Ishikawa (cell line): ENCODE measurements around the gene MSMP.

Source experiments
- CEBPB ChIP-seq: IDR thresholded peaks from 2 replicates; pipeline ENCODE4 v1.6.1; 2012
- CREB1 ChIP-seq: IDR thresholded peaks from 2 replicates; pipeline ENCODE4 v1.6.1; 2012; ENCODE audit warnings: low read depth
- EGR1 ChIP-seq: IDR thresholded peaks from 2 replicates; pipeline ENCODE4 v1.6.1; 2012
- EP300 ChIP-seq: IDR thresholded peaks from 2 replicates; pipeline ENCODE4 v1.6.1; 2012; ENCODE audit warnings: borderline replicate concordance
- FOXM1 ChIP-seq: IDR thresholded peaks from 2 replicates; pipeline ENCODE4 v1.6.1; 2012; ENCODE audit warnings: low read depth, borderline replicate concordance
- NFIC ChIP-seq: IDR thresholded peaks from 2 replicates; pipeline ENCODE4 v1.6.1; 2012
- RAD21 ChIP-seq: IDR thresholded peaks from 2 replicates; pipeline ENCODE4 v1.6.1; 2012; ENCODE audit warnings: low read depth
- TAF1 ChIP-seq: IDR thresholded peaks from 2 replicates; pipeline ENCODE4 v1.6.1; 2012; ENCODE audit warnings: low read depth, mild to moderate bottlenecking
- TCF12 ChIP-seq: IDR thresholded peaks from 2 replicates; pipeline ENCODE4 v1.6.1; 2012; ENCODE audit warnings: low read depth
- TEAD4 ChIP-seq: IDR thresholded peaks from 2 replicates; pipeline ENCODE4 v1.6.1; 2012
- YY1 ChIP-seq: IDR thresholded peaks from 2 replicates; pipeline ENCODE4 v1.6.1; 2012; ENCODE audit warnings: low read depth
- ZBTB7A ChIP-seq: IDR thresholded peaks from 2 replicates; pipeline ENCODE4 v1.6.1; 2012; ENCODE audit warnings: low read depth
- TF ChIP-seq, protein P1 (sequence below): IDR thresholded peaks from 2 replicates; pipeline ENCODE4 v1.6.1; 2012
- TF ChIP-seq, protein P2 (sequence below): IDR thresholded peaks from 2 replicates; pipeline ENCODE4 v1.6.1; 2012; ENCODE audit warnings: low read depth, mild to moderate bottlenecking
- TF ChIP-seq, protein P3 (sequence below): IDR thresholded peaks from 2 replicates; pipeline ENCODE4 v1.6.1; 2012

MSMP gene

DNA sequence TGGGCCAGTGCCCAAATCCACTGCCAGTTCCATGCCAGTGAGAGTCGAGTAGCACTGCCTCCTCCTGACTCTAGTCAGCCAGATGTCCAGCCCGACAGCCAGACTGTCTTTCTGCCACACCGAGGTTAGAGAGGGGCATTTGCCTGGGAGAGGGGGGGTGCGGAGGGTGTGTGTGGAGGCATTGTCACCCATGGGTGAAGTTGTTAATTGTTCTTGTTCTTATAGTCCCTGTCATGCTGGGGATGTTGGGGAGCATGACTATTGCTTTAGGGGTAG is 3.9 kb downstream of the MSMP start:
- TF ChIP-seq CEBPB (no peak), YY1 (no peak), EP300 (no peak), RAD21 (no peak), TCF12 (no peak), TEAD4 (no peak), ZBTB7A (no peak), TAF1 (no peak), CREB1 (no peak), EGR1 (no peak)
- TF ChIP-seq, protein P1, sequence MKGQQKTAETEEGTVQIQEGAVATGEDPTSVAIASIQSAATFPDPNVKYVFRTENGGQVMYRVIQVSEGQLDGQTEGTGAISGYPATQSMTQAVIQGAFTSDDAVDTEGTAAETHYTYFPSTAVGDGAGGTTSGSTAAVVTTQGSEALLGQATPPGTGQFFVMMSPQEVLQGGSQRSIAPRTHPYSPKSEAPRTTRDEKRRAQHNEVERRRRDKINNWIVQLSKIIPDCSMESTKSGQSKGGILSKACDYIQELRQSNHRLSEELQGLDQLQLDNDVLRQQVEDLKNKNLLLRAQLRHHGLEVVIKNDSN, result no peak
- TF ChIP-seq, protein P2, sequence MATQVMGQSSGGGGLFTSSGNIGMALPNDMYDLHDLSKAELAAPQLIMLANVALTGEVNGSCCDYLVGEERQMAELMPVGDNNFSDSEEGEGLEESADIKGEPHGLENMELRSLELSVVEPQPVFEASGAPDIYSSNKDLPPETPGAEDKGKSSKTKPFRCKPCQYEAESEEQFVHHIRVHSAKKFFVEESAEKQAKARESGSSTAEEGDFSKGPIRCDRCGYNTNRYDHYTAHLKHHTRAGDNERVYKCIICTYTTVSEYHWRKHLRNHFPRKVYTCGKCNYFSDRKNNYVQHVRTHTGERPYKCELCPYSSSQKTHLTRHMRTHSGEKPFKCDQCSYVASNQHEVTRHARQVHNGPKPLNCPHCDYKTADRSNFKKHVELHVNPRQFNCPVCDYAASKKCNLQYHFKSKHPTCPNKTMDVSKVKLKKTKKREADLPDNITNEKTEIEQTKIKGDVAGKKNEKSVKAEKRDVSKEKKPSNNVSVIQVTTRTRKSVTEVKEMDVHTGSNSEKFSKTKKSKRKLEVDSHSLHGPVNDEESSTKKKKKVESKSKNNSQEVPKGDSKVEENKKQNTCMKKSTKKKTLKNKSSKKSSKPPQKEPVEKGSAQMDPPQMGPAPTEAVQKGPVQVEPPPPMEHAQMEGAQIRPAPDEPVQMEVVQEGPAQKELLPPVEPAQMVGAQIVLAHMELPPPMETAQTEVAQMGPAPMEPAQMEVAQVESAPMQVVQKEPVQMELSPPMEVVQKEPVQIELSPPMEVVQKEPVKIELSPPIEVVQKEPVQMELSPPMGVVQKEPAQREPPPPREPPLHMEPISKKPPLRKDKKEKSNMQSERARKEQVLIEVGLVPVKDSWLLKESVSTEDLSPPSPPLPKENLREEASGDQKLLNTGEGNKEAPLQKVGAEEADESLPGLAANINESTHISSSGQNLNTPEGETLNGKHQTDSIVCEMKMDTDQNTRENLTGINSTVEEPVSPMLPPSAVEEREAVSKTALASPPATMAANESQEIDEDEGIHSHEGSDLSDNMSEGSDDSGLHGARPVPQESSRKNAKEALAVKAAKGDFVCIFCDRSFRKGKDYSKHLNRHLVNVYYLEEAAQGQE, result no peak
- TF ChIP-seq, protein P3, sequence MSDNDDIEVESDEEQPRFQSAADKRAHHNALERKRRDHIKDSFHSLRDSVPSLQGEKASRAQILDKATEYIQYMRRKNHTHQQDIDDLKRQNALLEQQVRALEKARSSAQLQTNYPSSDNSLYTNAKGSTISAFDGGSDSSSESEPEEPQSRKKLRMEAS, result no peak

DNA sequence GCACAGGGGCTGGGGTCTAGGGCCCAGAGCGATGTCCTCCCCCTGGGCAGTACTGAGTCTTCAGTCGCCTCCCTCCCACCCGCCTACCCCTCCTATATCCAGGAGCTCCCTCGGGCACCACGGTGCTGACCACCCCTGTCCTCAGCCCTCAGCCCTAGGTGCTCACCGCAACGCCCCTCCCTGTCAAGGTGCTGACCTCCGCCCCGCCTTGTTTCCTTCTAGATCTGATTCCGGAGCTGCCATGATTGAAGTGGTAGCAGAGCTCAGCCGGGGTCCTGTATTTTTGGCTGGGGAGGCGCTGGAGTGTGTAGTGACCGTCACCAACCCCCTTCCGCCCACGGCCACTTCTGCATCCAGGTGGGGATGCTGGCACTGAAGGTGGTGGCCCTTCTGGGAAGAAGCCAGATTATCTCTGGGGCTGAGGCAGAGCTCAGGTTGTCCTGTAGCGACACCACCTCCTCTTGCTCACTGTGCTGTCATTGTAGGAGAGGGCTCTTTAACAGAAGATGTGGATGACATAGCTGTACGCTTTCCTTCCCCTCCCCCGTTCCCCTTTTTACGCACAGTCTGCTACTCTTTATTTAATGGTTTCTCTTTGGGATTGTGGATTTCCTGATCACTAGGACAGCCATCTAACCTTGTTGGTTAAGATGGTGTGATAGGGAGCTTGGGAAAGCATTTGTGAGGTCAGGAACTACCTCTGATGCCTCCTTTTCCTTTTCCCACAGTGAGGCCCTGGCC is 4.4 kb downstream of the MSMP start:
- TF ChIP-seq CREB1 (no peak), TEAD4 (no peak), NFIC (no peak), RAD21 (no peak), YY1 (peak; percentile 89), TAF1 (no peak)
- TF ChIP-seq, protein P3, result no peak; the same call in 1 of the 2 replicates

DNA sequence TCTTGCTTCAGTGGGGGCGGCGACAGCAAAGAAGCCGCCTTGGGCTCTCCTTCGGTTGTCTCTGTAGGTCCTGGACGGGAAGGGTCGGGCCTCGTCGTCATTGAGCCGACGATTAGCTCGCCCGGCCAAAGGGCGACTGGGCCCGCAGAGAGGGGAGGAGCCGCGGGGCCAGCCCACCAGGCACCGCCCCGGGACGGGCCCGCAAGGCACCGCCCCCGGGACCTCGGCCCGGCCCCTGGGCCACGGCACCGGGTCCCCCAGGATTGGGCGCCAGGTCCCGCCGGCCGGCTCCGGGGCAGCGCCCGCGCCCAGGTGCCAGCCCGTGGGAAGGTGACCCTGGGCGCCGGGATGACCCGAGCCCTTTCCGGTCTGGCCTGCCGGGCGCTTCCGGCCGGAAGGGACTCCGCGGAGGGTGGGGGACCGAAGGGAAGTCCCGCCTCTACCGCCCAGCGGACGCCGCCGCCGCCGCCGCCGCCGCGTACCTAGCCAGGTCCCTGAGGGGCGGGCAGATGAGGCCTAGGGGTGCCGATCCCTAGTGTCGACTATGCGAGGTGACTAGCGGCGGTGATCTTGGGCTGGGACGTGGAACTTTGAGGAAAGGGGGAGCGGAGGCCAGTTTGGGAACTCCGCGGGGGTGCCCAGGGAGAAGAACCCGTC is 5.1 kb downstream of the MSMP start, which contains the start of the genes GBA2 and RGP1:
GBA2 (minus strand) TSS at position 371 of the 657 bp plus-strand sequence. CDS start 524 bp downstream, outside the sequence.
RGP1 (plus strand) TSS at position 430 of the 657 bp plus-strand sequence. CDS start 469 bp downstream, outside the sequence.
- TF ChIP-seq ZBTB7A (no peak), TAF1 (no peak; the same call in none of the 2 replicates), NFIC (no peak), TCF12 (0 out of 2 replicates have a peak, but pooled peaks have one; percentile 15), EP300 (peak; percentile 69), YY1 (0 out of 2 replicates have a peak, but pooled peaks have one; percentile 19), RAD21 (no peak), TEAD4 (no peak)
- TF ChIP-seq, protein P3, result peak; percentile 45
- TF ChIP-seq, protein P1, result no peak
- TF ChIP-seq, protein P2, result no peak

DNA sequence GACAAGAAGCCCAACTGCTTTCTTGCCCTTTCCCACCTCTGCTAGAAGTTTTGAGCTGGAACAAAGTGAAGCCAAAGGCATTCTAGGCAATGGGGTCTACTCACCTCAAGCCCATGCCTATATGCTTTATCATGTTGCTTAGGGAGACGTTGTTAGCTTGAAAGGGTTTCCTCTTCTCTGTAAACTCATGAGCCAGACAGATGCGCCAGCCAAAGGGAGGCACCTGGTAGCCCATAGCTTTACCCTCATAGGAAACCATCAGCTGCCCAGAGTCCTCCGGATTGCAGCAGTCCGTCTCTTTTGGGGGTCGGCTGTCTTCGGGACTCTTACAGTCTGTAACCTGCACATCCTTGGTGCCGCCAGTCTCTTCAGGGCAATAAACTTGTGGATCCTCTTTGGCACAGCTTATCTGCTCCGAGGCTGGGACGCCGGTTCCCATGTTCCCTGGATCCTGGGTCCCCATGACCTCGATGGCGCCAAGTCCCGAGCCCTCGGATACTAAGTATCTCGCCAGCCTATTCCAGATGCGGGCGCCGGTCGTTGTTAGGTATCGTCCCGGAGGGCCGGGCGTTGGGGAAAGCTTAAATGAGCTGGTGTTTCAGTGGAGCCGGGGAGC is 5.7 kb downstream of the MSMP start:
- TF ChIP-seq NFIC (no peak), RAD21 (no peak), TCF12 (no peak), EP300 (no peak), TEAD4 (no peak), FOXM1 (no peak), YY1 (no peak)
- TF ChIP-seq, protein P2, result no peak
- TF ChIP-seq, protein P3, result no peak
